Omental fat pad (tissue), 4 donors: ENCODE measurements around the gene SSRP1. TPM values are rescaled to one million over a fixed set of nuclear protein-coding genes. Genes with fewer than 3 reads are reported as not detected.

Source experiments
- ATAC-seq: fragments of 150-250 bp; one replicate; pipeline ENCODE4 v1.9.1; 2016; ENCODE audit warnings: mild to moderate bottlenecking, moderate library complexity; ENCODE audit not compliant: low FRiP score
- DNase-seq: peaks from one replicate; pipeline ENCODE4 v3.0.0-alpha.2; 2019; ENCODE audit warnings: low spot score
- total RNA-seq, 4 donors: library from RNA; depleted of rRNA; stranded (reverse); fragments of >200 nt; gene quantifications; one replicate each; pipeline ENCODE4 v1.1.0, GENCODE V29; 2016
- TF ChIP-seq, protein P1 (sequence below), 3 donors: fragments of 450-650 bp; IDR thresholded peaks; one replicate each; pipeline ENCODE4 v1.5.1; 2016 to 2017; ENCODE audit warnings: antibody characterized with exemption in 3 of 3, mild to moderate bottlenecking in 3 of 3, moderate library complexity in 2 of 3

The SSRP1 gene
- total RNA-seq, 4 donors from 2014 or later: 53.5 to 81.8 (median 61.2) TPM

DNA sequence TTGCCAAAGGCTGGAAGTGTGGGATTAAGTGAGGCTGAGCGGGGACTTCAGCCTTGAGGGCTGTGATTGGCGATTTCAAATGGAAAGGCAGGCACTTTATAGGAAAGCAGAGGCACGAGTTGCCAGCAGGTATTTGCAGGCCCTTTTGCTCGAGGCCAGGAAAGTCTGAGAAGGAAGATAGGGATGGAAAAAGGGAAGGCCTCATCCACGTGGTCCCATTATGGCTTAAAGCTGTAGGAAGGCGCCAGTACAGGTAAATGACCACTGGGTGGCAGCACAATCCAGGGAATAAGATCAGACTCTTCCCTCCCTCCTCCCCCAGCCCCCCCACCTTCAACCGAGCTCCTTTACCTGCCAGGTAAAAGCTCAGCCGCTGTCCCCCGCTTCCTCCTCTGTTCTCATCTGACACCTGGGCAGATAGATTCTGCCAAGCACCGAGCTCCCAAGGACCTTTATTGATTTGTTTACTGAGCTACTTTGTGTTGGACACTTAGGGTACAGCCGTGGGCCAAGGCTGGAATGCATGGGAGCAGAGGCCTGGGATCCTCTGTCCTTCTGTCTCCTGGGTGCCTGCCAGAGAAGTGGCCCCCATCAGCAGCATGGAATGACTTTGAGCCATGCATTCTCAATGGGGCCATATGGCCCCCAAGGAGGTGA is 10.0 kb upstream of the SSRP1 start:
- TF ChIP-seq, protein P1, sequence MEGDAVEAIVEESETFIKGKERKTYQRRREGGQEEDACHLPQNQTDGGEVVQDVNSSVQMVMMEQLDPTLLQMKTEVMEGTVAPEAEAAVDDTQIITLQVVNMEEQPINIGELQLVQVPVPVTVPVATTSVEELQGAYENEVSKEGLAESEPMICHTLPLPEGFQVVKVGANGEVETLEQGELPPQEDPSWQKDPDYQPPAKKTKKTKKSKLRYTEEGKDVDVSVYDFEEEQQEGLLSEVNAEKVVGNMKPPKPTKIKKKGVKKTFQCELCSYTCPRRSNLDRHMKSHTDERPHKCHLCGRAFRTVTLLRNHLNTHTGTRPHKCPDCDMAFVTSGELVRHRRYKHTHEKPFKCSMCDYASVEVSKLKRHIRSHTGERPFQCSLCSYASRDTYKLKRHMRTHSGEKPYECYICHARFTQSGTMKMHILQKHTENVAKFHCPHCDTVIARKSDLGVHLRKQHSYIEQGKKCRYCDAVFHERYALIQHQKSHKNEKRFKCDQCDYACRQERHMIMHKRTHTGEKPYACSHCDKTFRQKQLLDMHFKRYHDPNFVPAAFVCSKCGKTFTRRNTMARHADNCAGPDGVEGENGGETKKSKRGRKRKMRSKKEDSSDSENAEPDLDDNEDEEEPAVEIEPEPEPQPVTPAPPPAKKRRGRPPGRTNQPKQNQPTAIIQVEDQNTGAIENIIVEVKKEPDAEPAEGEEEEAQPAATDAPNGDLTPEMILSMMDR (IDR thresholded peaks at IDR 0.05): no peak
- no peak for ATAC-seq
- peak; percentile 68 for DNase-seq

DNA sequence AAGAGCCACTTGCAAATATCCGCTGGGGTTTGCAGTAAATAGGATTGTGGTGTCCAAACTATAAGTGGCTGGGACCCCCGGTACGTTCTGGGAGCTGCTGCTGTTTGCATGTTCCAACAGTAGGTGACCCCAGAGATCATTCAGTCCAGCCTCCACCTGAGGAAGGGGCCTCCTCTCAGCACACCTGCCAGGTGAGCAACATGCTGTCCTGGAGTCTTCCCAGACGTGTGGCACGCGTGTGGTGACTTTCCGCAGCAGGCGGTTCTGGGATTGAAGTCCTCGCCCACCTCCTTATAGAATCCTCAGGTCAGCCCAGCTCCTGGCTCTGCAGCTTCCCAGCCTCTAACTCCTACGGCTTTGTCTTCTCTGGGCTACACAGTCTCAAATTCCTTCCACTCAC is 9.1 kb upstream of the SSRP1 start:
- ATAC-seq (no peak), DNase-seq (no peak)
- TF ChIP-seq, protein P1 (IDR thresholded peaks at IDR 0.05): no peak

DNA sequence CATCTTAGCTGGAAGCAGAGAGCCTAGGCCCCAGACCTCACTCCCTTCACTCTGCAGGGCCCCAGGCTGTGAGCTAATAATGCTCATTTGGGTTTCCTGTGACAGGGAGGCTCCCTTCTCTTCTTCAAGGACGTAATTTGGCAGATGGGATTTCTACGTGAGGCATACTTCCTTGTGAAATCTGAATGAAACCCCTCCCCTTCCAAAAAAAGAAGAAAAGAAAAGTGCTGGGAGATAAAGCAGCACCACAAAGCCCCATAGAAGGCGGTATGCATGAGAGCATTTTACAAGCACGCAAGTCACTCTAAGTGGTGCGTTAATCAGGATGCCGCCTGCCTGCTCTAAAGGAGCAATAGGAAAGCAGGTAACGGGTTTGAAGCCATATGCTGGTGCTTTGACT is 8.1 kb upstream of the SSRP1 start:
- ATAC-seq (no peak), DNase-seq (no peak)
- TF ChIP-seq, protein P1 (IDR thresholded peaks at IDR 0.05): no peak

DNA sequence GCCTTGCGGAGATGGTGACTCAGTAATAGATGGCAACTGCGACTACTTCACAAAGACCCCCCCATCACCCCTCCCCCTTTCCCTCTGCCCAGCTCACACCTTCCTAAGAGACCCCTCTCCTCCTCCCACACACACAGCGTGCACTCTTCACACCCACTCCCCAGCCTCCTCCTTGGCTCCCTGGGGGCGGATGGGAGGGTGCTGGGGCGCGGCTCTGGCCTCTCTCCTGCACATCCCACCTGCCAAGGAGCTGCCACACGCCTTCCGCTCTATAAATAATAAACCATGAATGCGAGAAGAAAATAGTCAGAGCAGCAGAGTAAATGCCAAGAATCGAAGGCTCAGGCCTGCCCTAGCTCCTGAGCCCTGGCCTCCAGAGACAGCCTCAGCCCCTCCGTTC is 7.0 kb upstream of the SSRP1 start:
- TF ChIP-seq, protein P1 (IDR thresholded peaks at IDR 0.05): no peak
- ATAC-seq (peak; percentile 52), DNase-seq (no peak)

DNA sequence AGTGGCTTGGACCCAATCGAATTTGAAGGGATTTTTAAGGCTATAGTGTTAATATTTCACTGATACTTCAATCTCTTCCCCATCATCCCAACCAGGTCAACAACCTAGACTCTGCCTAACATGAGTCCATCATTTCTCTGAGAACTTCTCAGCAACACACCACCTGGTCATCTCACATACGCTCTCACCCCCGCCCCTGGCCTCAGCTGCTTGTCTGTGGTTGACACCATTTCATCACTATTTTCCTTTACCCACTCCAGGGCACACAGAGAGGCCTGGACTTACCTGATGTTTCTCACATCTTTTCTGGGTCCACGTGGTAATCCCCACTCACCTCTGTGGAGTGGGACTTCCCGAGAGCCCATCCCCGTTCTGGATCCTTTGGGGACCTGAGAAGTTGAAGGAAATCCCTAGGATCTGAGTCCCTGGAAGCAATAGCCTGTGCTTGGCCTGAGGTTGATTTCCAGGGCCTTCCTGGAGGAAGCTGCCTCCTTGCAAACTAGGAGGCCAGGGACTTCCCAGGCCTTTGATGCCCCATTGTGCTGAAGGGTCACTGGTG is 5.6 kb upstream of the SSRP1 start:
- TF ChIP-seq, protein P1 (IDR thresholded peaks at IDR 0.05): no peak
- ATAC-seq (no peak), DNase-seq (no peak)

DNA sequence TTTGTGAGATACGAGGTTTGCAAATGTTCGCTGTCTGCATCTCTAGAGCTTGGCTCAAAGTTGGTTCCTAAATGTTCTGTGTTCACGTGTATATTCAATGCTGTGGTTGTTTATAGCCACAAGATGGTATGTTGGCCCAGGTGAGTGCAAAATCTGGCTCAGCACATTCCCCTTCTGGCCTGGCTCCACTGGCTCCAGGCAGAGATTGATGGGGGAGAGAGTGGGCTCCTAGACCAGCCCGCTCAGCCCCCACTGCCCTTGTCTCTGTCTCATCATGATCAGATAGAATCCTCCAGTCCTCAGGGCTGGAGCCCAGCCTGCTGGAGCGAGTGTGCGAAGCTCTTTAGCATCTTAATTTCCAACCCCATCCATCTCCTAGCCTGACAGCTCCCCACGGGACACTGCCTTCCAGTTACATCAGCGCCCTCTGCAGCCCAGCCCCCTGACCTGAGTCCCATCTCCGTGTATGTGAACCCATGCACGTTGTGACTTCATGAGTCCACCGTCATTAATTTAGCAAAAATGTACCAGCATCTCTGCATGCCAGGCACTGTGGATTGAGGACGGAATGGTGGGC is 4.4 kb upstream of the SSRP1 start:
- DNase-seq: no peak
- TF ChIP-seq, protein P1 (IDR thresholded peaks at IDR 0.05): no peak
- ATAC-seq: peak; percentile 13

DNA sequence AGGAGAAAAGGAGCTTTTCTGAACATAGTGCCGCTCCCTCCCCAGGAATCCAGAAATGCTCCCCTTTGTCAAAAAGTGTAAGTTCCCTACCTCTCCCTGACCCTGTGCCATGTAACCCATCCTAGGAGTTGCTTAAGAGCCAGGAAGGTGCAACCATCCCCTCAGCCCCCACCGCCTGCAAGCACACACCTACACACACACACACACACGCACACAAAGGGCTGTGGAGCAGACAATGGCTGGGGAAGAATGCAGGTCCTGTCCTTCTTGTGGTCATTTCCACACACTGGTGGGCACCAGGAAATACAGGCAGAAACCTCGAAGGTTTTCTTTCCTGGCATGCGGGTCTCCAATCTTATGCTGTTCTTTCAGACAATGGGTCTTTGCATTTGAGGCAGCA is 3.6 kb upstream of the SSRP1 start:
- DNase-seq (no peak), ATAC-seq (no peak)
- TF ChIP-seq, protein P1 (IDR thresholded peaks at IDR 0.05): no peak
